ENCODE measurements around the gene KPNA2. TPM values are rescaled to one million over a fixed set of nuclear protein-coding genes. Genes with fewer than 3 reads are reported as not detected.

Gene KPNA2
- total and polyA plus RNA-seq, 2 of the 13 experiments (the other 11 are each of a cell fraction or from before 2014, with no cell fraction given) = 111 to 305 TPM

DNA sequence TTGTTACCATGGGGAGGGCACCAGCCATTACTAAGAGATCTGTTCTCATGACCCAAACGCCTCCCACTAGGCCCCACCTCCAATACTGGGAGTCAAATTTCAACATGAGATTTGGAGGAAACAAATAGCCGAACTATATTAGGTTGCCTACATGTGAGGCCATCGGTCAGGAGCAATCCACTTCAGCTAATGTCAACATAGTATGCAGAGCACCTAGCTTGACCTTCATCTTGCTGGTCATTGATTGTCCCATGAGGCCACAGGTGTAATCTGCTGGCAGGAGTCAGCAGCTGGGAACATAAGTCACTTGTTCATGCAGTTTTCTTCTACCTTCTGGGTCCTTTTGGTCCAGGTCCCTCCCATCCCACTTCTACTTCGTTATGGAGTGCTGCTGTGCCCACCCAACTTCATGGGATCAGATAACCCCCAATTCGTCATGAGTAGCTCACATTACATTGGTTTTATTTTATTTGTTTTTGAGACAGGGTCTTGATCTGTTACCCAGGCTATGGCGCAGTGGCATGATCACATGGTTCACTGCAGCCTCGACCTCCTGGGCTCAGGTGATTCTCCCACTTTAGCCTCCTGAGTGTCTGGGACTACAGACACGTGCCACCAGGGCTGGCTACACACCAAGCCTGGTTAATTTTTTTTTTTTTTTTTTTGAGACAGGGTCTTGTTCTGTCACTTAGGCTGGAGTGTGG is 5.9 kb upstream of the KPNA2 start (continued):
- TF ChIP-seq, protein P1, sequence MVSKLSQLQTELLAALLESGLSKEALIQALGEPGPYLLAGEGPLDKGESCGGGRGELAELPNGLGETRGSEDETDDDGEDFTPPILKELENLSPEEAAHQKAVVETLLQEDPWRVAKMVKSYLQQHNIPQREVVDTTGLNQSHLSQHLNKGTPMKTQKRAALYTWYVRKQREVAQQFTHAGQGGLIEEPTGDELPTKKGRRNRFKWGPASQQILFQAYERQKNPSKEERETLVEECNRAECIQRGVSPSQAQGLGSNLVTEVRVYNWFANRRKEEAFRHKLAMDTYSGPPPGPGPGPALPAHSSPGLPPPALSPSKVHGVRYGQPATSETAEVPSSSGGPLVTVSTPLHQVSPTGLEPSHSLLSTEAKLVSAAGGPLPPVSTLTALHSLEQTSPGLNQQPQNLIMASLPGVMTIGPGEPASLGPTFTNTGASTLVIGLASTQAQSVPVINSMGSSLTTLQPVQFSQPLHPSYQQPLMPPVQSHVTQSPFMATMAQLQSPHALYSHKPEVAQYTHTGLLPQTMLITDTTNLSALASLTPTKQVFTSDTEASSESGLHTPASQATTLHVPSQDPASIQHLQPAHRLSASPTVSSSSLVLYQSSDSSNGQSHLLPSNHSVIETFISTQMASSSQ (IDR thresholded peaks at IDR 0.05; ENCODE audit: low read depth) = no peak
- TF ChIP-seq, protein P1 (CRISPR knock-in tag; IDR thresholded peaks at IDR 0.05; ENCODE audit: borderline replicate concordance) = peak; percentile 57; the same call in 1 of the 2 replicates
- TF ChIP-seq, protein P2, sequence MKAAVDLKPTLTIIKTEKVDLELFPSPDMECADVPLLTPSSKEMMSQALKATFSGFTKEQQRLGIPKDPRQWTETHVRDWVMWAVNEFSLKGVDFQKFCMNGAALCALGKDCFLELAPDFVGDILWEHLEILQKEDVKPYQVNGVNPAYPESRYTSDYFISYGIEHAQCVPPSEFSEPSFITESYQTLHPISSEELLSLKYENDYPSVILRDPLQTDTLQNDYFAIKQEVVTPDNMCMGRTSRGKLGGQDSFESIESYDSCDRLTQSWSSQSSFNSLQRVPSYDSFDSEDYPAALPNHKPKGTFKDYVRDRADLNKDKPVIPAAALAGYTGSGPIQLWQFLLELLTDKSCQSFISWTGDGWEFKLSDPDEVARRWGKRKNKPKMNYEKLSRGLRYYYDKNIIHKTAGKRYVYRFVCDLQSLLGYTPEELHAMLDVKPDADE (CRISPR knock-in tag; IDR thresholded peaks at IDR 0.05) = no peak
- TF ChIP-seq, protein P3, sequence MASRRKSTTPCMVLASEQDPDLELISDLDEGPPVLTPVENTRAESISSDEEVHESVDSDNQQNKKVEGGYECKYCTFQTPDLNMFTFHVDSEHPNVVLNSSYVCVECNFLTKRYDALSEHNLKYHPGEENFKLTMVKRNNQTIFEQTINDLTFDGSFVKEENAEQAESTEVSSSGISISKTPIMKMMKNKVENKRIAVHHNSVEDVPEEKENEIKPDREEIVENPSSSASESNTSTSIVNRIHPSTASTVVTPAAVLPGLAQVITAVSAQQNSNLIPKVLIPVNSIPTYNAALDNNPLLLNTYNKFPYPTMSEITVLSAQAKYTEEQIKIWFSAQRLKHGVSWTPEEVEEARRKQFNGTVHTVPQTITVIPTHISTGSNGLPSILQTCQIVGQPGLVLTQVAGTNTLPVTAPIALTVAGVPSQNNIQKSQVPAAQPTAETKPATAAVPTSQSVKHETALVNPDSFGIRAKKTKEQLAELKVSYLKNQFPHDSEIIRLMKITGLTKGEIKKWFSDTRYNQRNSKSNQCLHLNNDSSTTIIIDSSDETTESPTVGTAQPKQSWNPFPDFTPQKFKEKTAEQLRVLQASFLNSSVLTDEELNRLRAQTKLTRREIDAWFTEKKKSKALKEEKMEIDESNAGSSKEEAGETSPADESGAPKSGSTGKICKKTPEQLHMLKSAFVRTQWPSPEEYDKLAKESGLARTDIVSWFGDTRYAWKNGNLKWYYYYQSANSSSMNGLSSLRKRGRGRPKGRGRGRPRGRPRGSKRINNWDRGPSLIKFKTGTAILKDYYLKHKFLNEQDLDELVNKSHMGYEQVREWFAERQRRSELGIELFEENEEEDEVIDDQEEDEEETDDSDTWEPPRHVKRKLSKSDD (CRISPR knock-in tag; IDR thresholded peaks at IDR 0.05; ENCODE audit: low read depth) = peak; percentile 85
- TF ChIP-seq MIER3 (CRISPR knock-in tag; IDR thresholded peaks at IDR 0.05; ENCODE audit: borderline replicate concordance) (peak; percentile 87; the same call in 1 of the 2 replicates), EEA1 (CRISPR knock-in tag; IDR thresholded peaks at IDR 0.05; ENCODE audit: borderline replicate concordance) (0 out of 2 replicates have a peak, but pooled peaks have one; percentile 27), PPARG (CRISPR knock-in tag; conservative IDR thresholded peaks at IDR 0.05) (peak; percentile 79; the same call in 1 of the 2 replicates), ZFP36L1 (CRISPR knock-in tag; IDR thresholded peaks at IDR 0.05) (peak; percentile 80; the same call in 1 of the 2 replicates), BRCA1 (CRISPR knock-in tag; IDR thresholded peaks at IDR 0.05) (no peak)
- TF ChIP-seq, protein P4, sequence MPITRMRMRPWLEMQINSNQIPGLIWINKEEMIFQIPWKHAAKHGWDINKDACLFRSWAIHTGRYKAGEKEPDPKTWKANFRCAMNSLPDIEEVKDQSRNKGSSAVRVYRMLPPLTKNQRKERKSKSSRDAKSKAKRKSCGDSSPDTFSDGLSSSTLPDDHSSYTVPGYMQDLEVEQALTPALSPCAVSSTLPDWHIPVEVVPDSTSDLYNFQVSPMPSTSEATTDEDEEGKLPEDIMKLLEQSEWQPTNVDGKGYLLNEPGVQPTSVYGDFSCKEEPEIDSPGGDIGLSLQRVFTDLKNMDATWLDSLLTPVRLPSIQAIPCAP (CRISPR knock-in tag; IDR thresholded peaks at IDR 0.05; ENCODE audit: low read depth) = no peak
- TF ChIP-seq, protein P5, sequence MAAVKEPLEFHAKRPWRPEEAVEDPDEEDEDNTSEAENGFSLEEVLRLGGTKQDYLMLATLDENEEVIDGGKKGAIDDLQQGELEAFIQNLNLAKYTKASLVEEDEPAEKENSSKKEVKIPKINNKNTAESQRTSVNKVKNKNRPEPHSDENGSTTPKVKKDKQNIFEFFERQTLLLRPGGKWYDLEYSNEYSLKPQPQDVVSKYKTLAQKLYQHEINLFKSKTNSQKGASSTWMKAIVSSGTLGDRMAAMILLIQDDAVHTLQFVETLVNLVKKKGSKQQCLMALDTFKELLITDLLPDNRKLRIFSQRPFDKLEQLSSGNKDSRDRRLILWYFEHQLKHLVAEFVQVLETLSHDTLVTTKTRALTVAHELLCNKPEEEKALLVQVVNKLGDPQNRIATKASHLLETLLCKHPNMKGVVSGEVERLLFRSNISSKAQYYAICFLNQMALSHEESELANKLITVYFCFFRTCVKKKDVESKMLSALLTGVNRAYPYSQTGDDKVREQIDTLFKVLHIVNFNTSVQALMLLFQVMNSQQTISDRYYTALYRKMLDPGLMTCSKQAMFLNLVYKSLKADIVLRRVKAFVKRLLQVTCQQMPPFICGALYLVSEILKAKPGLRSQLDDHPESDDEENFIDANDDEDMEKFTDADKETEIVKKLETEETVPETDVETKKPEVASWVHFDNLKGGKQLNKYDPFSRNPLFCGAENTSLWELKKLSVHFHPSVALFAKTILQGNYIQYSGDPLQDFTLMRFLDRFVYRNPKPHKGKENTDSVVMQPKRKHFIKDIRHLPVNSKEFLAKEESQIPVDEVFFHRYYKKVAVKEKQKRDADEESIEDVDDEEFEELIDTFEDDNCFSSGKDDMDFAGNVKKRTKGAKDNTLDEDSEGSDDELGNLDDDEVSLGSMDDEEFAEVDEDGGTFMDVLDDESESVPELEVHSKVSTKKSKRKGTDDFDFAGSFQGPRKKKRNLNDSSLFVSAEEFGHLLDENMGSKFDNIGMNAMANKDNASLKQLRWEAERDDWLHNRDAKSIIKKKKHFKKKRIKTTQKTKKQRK (IDR thresholded peaks at IDR 0.05; ENCODE audit: low read length) = no peak

All from HepG2 (cell line).